Endodermal cell (in vitro differentiated cells): ENCODE results near the gene LEKR1. TPM values are rescaled to one million over a fixed set of nuclear protein-coding genes. Genes with fewer than 3 reads are reported as not detected.

Experiments used
- DNase-seq: peaks from one replicate; pipeline ENCODE4 v3.0.0-alpha.2; 2017
- H3K27ac ChIP-seq: 2 replicates; pipeline ENCODE4 v1.5.1; 2013; ENCODE audit warnings: mild to moderate bottlenecking, low read depth, low read length, moderate library complexity
- H3K27me3 ChIP-seq: 2 replicates; pipeline ENCODE4 v1.6.1; 2013; ENCODE audit warnings: mild to moderate bottlenecking, low read length, moderate library complexity; ENCODE audit not compliant: insufficient read depth, control insufficient read depth, poor library complexity, severe bottlenecking
- H3K36me3 ChIP-seq: 2 replicates; pipeline ENCODE4 v1.7.0; 2013; ENCODE audit warnings: mild to moderate bottlenecking, low read length, moderate library complexity; ENCODE audit not compliant: control insufficient read depth, insufficient read depth
- H3K4me1 ChIP-seq: one replicate; pipeline ENCODE4 v1.7.0; 2013; ENCODE audit warnings: low read length; ENCODE audit not compliant: control insufficient read depth, insufficient read depth
- H3K4me3 ChIP-seq: 2 replicates; pipeline ENCODE4 v1.5.1; 2013; ENCODE audit warnings: mild to moderate bottlenecking, low read length, moderate library complexity
- H3K9ac ChIP-seq: 2 replicates; pipeline ENCODE4 v1.6.1; 2013; ENCODE audit warnings: mild to moderate bottlenecking, low read length, moderate library complexity; ENCODE audit not compliant: poor library complexity, severe bottlenecking; ENCODE audit errors: extremely low read depth
- H3K9me3 ChIP-seq: 2 replicates; pipeline ENCODE4 v1.6.1; 2013; ENCODE audit warnings: mild to moderate bottlenecking, low read length, moderate library complexity; ENCODE audit not compliant: control insufficient read depth
- H3K27ac Mint-ChIP-seq: 2 replicates; pipeline ENCODE4 v1.8.0; 2020; ENCODE audit warnings: mixed read lengths
- H3K27me3 Mint-ChIP-seq: 2 replicates; pipeline ENCODE4 v1.8.0; 2021; ENCODE audit warnings: mild to moderate bottlenecking, mixed read lengths; ENCODE audit not compliant: insufficient read depth
- H3K36me3 Mint-ChIP-seq: 2 replicates; pipeline ENCODE4 v1.8.0; 2020; ENCODE audit warnings: low read depth, mixed read lengths
- H3K4me1 Mint-ChIP-seq: 2 replicates; pipeline ENCODE4 v1.8.0; 2020; ENCODE audit warnings: mixed read lengths
- H3K4me3 Mint-ChIP-seq: 2 replicates; pipeline ENCODE4 v1.8.0; 2020; ENCODE audit warnings: mild to moderate bottlenecking, moderate library complexity, mixed read lengths
- H3K9me3 Mint-ChIP-seq: 2 replicates; pipeline ENCODE4 v1.8.0; 2020; ENCODE audit warnings: mild to moderate bottlenecking, mixed read lengths
- CTCF ChIP-seq: fragments of 200-600 bp; sonication (generic); conservative IDR thresholded peaks from 2 replicates; pipeline ENCODE4 v1.5.0; 2021; ENCODE audit warnings: antibody characterized with exemption, mild to moderate bottlenecking
- WGBS, 2 experiments: methylation state at CpG; one replicate each; pipeline versions ENCODE4 v1.1.5 to v1.1.7; 2013; ENCODE audit warnings: missing lambda C conversion rate in 2 of 2, mixed read lengths in 1 of 2; ENCODE audit not compliant: insufficient coverage in 1 of 2, insufficient read length in 1 of 2; 5-methylcytosine and 5-hydroxymethylcytosine counted together
- total RNA-seq, 2 donors: library from RNA; stranded (reverse); fragmentation: NEBNext Ultra II Directional in 1 of 2; extraction: Animal tissue kit (Norgen Biotek cat#: 25700) in 1 of 2; gene quantifications; 2 replicates in 1 of 2; 3 replicates in 1 of 2; pipeline ENCODE4 v1.2.1, GENCODE V29; 2021

LEKR1 gene
- total RNA-seq, 2 donors from 2014 or later = 1.0 to 1.2 TPM

DNA sequence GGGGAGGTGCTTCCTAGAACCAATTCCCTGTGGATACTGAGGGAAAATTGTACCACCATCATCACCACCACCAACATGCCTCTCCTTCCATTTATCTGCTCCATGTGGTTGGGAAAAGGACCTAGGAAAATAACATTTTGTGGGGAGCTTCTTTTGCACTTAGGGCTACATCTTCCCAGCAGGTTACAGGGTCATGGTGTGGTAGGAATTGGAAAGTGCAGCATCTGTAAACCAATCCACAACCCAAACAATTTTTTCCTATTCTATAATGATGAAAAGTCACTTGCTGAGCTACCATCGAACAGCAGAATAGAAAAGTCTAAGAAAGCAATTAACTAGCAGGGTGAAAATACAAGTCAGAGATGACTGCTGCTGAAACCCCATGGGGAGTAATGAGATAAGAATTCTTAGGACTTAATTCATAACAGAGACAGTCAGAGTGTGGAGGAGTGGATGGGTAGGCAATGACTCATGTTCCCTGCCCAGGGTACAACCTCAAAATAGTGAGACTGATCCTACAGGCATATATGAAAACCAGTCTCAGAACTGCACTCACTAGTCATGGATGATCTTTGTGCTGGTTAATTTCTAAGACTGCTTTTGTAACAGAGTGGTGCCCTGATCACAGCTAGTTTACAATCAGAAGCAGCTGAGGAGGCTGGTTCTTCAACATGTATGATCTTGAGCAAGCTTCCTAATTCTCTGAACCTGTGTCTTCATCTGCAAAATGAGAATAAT, 38.1 kb upstream of the LEKR1 start:
- H3K4me1 ChIP-seq = peaks cover 10% of the 10 kb centered on the region
- H3K27ac ChIP-seq = no peak overlapping the region
- H3K4me3 ChIP-seq = no peak overlapping the region
- H3K4me3 Mint-ChIP-seq = no peak overlapping the region
- no peak overlapping the region for H3K27ac Mint-ChIP-seq
- peaks cover 20% of the 10 kb centered on the region for H3K4me1 Mint-ChIP-seq
- no peaks in the 10 kb centered on the region for H3K36me3 Mint-ChIP-seq
- no peak for DNase-seq
- no peak overlapping the region for H3K9ac ChIP-seq
- H3K27me3 Mint-ChIP-seq = no peaks in the 10 kb centered on the region
- no peaks in the 10 kb centered on the region for H3K27me3 ChIP-seq
- 86 to 96% methylated on average over 1 of the region's 1 CpG for WGBS, 2 experiments
- TF ChIP-seq CTCF = no peak
- H3K36me3 ChIP-seq = no peaks in the 10 kb centered on the region
- H3K9me3 ChIP-seq = no peaks in the 10 kb centered on the region
- H3K9me3 Mint-ChIP-seq = no peaks in the 10 kb centered on the region

DNA sequence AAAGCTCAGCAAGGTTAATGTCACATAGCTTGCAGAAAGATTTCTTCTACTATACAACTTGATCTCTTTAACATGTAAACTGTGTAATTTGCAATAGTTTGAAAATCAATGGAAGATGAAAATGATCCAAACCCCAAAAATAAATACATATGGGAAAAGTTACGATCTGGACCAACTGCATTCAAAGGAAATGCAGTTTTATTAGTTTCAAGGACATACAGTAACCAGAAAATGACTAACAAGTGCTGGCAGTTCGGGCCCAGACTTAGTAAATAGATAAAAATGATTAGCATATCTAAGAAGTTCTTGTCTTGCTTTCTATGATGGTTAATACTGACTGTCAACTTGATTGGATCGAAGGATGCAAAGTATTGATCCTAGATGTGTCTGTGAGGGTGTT, 37.3 kb upstream of the LEKR1 start:
- 80 to 90% methylated on average over 3 of the region's 3 CpGs for WGBS, 2 experiments
- H3K27me3 Mint-ChIP-seq = no peaks in the 10 kb centered on the region
- no peak overlapping the region for H3K27ac Mint-ChIP-seq
- no peak overlapping the region for H3K27ac ChIP-seq
- no peaks in the 10 kb centered on the region for H3K27me3 ChIP-seq
- no peak overlapping the region for H3K4me3 ChIP-seq
- H3K36me3 Mint-ChIP-seq = no peaks in the 10 kb centered on the region
- TF ChIP-seq CTCF = no peak
- H3K4me1 Mint-ChIP-seq = peaks cover 20% of the 10 kb centered on the region
- no peaks in the 10 kb centered on the region for H3K36me3 ChIP-seq
- peaks cover 10% of the 10 kb centered on the region for H3K4me1 ChIP-seq
- H3K4me3 Mint-ChIP-seq = no peak overlapping the region
- no peak for DNase-seq
- H3K9ac ChIP-seq = no peak overlapping the region
- H3K9me3 ChIP-seq = no peaks in the 10 kb centered on the region
- H3K9me3 Mint-ChIP-seq = no peaks in the 10 kb centered on the region

DNA sequence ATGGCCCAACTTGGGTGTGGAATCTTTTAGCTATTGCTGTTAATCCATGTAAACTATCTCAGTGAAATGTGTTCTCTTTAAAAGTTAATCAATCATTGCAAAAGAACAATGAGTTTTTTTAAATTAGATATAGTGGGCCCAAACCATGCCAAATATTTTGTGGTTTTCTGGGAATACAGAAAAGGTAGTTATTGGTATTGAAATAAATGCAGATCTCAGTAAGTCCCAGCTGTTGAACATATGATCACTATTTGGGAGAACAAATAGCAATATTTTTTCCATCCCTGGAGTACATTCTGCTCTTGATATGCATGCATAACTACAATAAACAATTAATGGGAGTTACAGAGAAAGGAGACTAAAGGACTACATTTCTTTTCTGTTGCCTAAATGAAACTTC, 36.0 kb upstream of the LEKR1 start:
- Histone ChIP-seq H3K36me3 (no peaks in the 10 kb centered on the region), H3K9ac (no peak overlapping the region), H3K4me3 (no peak overlapping the region), H3K9me3 (no peaks in the 10 kb centered on the region), H3K4me1 (peaks cover 10% of the 10 kb centered on the region), H3K27me3 (no peaks in the 10 kb centered on the region), H3K27ac (no peak overlapping the region)
- no peaks in the 10 kb centered on the region for H3K27me3 Mint-ChIP-seq
- no peaks in the 10 kb centered on the region for H3K9me3 Mint-ChIP-seq
- H3K4me1 Mint-ChIP-seq = peaks cover 20% of the 10 kb centered on the region
- no peak for TF ChIP-seq CTCF
- no peaks in the 10 kb centered on the region for H3K36me3 Mint-ChIP-seq
- no peak overlapping the region for H3K4me3 Mint-ChIP-seq
- no peak for DNase-seq
- no peak overlapping the region for H3K27ac Mint-ChIP-seq
